ENCODE data around the gene COA4.
A peak's percentile ranks its signal among the peaks of the same experiment; 100 is the strongest.

COA4 gene

GRCh38 chr11:73862986-73863385 lies 13.7 kb downstream of the COA4 start:
- DNase-seq (ENCODE audit: low spot score): no peak

GRCh38 chr11:73860202-73860601 lies 16.4 kb downstream of the COA4 start:
- no peak for DNase-seq (ENCODE audit: low spot score)

- no peak for DNase-seq (ENCODE audit: low spot score)
These were observed 17.0 kb downstream of the COA4 start for GRCh38 chr11:73859671-73860070.

GRCh38 chr11:73856031-73856567 lies 20.5 kb downstream of the COA4 start:
- no peak for DNase-seq (ENCODE audit: low spot score)

GRCh38 chr11:73854680-73855079 lies 22.0 kb downstream of the COA4 start:
- no peak for DNase-seq (ENCODE audit: low spot score)

- DNase-seq (ENCODE audit: low spot score): no peak
These were observed 24.6 kb downstream of the COA4 start for GRCh38 chr11:73852049-73852448.

- no peak for DNase-seq (ENCODE audit: low spot score)
These were observed 25.4 kb downstream of the COA4 start for GRCh38 chr11:73851046-73851764.

- DNase-seq (ENCODE audit: low spot score): no peak
These were observed 37.6 kb downstream of the COA4 start for GRCh38 chr11:73839123-73839457.

GRCh38 chr11:73838443-73839122 lies 38.1 kb downstream of the COA4 start:
- DNase-seq (ENCODE audit: low spot score): peak; percentile 32

- DNase-seq (ENCODE audit: low spot score): no peak
These were observed 43.6 kb downstream of the COA4 start for GRCh38 chr11:73833067-73833466.

GRCh38 chr11:73830261-73830660 lies 46.4 kb downstream of the COA4 start:
- DNase-seq (ENCODE audit: low spot score): no peak
